NCI-H1048 (cell line): Measurements from ENCODE around the gene STAG2.
A peak's percentile ranks its signal among the peaks of the same experiment; 100 is the strongest.
"Not testable (repeated sequence)": the region's sequence is repeated elsewhere in the genome, so short reads cannot be mapped to it uniquely, and the experiment has no call there.

Experiments
- DNase-seq: peaks from one replicate; lab custom pipeline; 2025; lab: John Stamatoyannopoulos, UW

Gene STAG2

DNA sequence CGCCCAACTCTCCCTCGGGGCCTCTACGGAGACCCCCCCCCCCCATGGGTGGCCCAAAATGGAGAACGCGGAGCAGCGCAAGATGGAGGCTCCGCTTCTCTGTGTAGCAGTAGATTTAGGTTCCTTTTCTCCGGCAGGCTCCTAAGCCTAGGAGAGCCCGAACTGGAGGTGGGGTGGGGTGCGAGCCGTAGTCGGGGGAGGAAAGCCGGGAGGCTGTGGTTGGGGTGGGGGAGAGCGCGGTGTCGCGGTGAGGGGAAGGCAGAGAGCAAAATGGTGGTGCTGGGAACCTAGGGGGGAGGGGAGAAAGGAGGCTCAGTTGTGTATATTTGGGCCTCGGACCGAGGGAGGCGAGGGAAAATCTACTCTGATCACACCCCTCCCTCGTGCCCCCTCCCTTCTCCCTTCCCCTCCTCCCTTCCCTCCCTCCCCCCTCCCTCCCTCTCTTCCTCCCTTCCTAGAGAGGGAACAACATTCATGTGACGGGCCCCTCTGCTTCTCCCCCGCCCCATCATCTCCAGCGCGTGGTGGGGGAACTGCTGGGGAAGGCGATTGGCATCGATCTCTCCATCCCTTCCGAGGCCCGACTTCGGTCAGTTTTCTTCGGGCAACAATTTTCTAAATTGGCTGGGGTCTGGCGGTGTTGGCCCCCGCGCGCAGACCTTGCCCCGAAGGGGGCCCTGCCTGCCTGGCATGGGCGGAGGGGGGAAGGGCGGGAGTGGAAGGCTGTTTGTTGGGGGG is at the start of gene STAG2:
Gene STAG2, plus strand, starts transcription at position 439 of the 738 bp plus-strand sequence. CDS start 60,922 bp downstream, outside the sequence.
- DNase-seq, result peak; percentile 23

DNA sequence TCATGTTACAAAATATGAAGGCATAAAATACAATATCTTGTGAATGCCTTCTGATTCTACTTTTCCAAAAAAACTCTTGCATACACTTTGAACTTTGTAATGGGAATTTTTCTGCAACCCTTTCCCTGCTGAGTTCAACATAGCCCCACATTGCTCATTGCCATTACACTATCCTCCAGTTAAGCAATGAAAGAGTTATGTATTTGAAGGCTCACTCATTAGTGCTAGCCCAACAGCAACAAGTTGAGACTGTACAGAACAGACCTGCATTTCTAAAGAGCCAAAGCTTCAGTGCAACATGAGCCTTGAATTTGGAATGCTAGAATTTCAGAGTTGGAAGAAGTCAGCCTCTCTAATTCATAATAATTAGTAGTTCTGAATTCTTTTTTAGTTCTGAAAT is 44.4 kb upstream of the STAG2 start:
- no peak for DNase-seq

DNA sequence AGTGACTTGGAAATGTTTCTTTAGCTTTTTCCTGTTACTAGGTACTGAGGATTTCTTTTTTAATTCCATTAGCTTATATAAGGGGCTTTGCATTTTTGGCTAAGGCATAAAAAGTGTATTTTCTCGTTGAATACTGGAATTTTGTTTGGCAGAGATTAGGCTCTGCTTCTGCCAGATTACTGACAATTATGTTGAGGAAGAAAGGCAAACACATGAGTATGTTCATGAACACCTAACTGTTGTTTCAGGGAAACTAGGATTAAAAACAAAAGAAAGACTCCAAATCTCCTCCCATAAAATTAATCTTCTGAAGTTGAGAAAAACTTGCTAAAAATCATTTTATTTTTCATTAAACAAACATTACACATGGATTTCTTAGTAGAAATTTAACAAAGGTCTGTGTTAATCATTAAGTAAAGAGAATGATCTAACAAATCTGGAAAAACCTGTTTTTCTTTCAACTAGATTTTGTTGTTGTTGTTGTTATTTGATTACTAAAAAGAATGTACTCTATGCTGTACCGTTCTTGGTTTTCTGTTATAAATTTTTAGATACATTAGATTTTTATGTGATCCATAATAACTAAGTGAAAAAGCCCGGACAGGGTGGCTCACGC is 43.3 kb upstream of the STAG2 start:
- DNase-seq, result no peak

DNA sequence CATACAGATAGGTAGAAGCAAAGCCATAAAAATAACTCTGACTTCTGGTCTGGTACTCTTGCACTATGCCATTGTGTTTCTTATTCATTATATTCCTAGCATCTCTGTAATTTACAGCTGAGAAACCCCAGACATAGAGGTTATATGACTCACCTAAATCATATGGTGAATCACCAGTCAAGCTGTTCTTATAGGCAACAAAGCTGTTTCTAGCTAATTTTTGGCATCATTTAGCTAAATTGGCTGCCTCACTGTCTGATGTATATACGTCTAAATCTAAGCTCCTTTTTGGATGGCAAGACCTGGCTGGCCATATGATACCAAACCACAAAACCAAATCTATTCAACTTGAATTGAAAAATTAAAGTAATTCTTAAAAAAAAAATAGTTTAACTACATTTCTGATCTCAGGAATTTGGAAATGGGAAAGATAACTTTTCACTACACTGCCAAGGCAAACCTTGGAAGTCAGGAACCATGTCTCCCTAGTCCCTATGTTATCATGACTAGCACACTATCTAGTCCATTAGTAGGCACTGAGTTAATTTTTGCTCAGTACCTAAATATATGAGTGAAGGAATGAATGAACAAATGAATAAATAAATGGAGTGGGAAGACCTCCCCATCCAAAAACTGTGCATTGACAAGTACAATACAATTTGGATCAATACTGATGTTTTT is 41.3 kb upstream of the STAG2 start:
- no peak for DNase-seq

DNA sequence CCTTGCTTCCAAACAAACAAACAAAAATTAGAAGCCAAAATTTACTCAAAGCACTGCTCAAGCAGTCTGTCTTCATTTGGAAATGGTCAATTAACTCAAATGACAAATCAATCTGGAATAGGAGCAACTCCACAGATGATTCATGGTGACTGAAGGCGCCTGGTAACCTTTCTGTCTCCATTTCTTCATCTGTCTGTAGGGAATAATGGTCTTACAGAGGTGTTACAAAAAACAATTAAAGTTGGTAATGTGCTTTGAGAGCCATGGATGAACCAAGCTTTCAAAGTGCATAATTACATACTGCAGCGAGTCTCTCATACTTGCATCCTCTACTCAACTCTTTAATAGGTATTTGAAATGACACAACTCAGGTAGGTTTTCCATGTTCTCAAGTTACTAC is 38.3 kb upstream of the STAG2 start:
- DNase-seq, result no peak

DNA sequence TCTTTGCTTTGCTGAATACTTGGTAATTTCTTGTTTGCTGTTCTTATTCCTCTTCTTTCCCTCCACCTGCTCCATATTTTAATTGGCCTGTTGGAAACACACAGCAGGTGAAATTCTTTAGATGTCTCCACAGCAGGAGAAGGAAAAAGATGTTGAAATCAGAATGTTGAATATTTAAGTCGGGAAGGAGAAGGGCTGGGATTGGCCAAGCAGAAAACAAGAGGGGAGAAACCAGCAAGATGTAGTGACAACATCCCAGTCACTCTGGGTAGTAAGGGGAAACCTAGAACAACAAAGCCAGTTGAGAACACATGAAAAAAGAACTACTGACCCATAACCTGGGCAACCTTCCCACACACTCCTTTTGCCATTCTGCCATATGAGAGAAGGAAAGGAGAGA is 37.3 kb upstream of the STAG2 start:
- DNase-seq, result no peak

DNA sequence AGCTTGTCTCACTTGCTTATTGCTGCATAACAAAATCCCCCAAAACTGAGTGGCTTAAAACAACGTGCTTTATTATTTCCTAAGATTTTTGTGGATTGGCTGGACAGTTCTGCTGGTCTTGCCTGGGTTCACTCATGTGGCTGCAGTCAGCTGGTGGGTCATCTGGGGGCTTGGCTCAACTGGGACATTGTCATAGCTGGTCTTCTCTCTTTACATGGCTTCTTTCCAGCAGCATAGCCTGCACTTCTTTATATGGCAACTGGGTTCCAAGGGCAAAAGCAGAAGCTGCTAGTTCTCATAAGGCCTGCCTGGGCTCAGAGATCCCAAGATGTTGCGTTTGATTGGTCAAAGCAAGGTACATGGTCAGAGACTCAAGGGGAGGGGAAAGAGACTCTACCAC is 33.7 kb upstream of the STAG2 start:
- DNase-seq, result no peak

DNA sequence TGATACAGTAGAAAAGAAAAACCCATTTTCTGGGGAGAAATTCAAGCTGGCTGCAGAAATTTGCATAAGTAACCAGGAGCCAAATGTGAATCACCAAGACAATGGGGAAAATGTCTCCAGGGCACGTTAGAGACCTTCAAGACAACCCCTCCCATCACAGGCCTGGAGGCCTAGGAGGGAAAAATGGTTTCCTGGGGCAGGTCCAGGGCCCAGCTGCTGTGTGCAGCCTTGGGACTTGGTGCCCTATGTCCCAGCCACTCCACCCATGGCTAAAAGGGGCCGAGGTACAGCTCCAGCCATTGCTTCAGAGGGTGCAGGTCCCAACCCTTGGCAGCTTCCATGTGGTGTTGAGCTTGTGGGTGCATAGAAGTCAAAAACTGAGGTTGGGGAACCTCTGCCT is 29.5 kb upstream of the STAG2 start:
- DNase-seq, result not testable (repeated sequence)

DNA sequence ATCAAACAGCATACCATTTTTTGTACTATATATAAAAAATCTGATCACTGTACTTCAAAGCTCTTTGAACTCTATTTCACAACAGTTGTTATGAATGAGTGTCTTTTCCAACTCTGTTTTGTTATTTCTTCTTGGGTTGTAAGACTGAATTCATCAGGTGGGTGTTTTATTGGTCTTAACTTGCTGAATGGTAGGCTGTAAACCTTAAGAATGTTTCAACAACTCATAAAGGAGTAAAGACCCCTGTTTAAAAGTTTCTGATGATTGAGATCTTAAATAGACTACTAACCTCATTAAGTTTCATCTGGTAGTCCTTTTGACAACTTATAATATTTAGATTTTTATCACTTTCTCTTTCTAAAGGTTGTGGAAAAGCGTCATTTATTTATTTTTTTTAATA is 18.4 kb upstream of the STAG2 start:
- DNase-seq, result no peak

DNA sequence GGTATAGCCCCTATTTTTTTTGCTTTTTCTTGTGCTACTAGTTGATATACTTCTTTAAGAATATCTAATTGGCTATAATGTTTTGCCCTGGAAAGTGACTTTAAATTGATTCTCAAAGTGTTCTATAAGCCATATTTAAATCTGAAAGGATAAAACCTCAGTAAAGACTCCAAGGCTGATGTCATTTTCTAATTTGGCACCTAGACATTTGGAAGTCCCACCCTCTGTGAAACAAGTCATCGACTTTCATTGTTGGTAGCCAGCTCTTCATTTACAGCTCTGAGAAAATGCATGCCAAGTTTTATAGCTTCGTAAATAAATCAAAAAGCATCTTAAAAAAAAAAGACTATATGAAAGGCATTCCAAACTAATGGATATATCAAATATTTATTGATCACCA is 18.0 kb upstream of the STAG2 start:
- no peak for DNase-seq

DNA sequence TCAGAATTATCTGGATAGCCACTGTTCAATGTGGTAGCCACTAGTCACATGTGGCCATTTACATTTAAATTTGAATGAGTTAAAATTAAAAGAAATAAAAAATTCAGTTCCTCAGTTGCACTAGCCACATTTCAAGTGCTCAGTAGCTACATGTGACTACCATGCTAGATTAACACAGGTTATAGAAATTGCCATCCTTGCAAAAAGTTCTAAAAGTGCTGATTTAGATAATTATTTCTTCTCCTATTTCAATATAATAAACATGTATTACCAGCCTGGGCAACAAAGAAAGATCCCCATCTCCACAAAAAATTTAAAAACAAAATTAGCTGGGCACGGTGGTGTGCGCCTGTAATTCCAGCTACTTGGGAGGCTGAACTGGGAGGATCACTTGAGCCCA is 11.7 kb upstream of the STAG2 start:
- DNase-seq, result no peak

DNA sequence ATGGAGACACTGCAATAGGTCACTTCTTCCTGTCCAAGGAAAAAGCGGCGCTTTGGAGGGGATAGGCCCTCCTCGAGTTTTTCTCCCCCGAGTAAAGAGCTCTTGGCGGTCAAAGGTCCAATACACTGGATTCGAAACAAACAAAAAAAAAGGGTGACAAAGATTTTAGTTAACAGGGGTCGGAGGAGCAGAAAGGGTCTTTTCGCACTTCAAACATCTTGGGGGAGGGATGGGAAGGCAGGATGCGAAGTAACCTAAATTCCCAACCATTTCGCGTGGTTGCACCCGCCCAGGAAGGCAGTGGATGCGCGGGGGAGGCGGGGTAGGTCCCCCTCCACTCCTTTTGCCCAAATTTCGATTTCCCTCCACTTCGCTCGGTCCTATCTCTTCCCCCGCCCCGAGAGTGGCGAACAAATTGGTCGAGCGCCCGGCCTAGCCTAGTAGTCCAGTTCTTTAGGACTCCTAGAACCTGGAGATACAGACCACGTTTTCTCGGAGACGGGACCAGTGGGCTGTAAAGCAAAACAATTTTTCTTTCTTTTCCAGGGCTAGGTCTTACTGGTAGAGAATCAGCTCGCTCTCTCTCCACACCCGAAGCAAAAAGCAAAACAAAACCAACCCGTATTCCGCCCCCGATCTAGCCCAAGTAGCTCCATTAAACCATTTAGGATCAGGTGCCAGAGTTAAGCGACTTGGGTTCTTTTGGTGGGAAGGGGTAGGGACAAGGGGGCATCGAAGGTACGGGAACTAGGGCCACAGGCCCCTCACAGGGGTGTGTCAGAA is 2.0 kb upstream of the STAG2 start:
- no peak for DNase-seq

DNA sequence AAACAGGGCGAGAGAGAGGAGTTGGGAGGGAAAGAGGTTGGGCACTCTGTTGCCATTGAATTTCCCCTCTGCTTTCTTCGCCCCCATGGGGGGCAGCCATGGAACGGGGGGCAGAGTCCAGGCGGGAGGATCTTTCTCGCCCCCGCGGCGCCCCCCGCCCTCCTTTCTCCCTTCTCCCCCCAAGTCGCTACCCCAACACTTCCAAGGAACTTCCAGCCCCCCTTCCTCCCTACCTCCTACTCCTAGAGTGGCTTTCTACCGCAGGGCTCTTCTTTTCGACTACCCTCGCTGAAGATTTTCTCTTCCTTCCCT is 594 bp upstream of the STAG2 start:
- DNase-seq, result no peak

DNA sequence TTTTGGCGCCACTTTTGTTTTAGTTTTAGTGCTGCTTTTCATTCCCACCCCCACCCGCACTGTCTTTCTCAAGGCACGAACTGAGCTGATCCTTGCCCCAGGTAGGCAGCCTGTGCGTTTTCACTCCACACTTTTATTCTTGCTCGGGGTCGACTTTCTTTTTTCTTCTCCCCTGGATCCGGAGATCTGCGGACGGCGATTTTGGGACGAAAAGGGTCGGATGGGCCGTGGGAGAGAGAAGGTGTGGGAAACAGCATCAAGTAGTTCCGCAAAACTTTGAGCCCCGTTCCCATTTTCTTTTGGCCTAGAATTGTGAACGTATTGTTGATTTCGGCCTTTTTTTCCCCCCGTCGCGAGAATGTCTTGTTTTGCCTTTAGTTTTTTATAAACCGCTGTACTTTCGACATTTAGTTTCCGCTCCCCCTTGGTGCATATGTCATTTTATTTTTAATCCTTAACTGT is 531 bp downstream of the STAG2 start:
- DNase-seq, result no peak

DNA sequence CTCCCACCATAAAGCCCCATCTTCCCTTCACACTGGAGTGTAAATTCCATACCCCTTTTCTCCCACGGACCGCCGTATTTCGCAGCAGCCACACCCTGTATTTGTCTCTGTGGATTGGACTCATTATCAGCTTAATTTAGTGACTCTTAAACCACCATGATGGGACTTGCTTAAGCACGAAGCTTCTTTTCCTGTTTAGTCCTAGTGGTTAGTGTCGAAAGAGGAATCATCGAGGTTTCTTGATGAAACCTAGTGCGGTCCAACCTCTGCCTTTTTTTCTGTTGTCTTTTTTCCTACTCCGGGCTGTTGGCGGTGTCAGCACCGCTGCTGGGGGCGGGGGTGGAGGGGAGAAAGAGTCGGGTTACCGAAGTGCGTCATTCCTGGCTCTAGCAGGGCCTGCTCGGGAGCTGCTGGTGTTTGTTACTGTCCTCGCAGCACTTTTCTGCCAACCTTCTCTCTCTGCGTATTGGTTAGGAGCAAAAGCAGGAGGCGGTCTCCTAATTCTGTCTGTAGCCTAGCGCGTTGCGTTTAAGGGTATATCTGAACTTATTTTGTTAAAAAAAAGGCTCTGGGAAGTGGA is 1.4 kb downstream of the STAG2 start:
- peak; percentile 73 for DNase-seq

DNA sequence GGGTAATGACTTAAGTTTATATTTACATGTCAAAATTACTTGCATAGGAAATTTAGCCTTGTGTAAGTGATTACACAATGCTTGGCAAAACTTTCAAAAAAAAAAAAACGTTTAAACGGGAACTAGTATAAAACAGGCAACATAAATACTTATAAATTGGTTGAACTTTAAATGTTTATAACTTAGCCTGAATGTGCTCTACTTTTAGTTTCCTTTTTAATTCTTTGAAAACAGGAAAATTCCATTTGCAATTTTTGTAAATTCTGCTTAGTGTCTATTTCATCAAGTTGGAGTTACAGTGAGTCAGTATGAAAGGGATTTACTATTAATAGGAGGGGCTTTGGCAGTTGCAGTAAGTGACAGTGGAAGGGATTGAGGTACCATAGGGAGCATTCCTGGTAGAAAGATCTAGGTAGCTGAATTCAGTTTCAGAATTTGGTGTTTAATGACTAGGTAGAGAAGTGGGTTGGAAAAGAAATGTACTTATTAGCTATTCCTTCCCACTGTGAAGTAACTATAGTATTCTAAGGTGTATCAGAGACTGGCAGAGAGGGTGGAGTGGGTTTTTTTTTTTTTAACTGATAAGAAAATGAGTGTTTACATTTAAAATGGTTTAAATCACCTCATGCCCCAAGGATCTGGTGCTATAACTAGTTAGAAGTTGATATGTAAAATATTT is 2.8 kb downstream of the STAG2 start:
- DNase-seq, result no peak

DNA sequence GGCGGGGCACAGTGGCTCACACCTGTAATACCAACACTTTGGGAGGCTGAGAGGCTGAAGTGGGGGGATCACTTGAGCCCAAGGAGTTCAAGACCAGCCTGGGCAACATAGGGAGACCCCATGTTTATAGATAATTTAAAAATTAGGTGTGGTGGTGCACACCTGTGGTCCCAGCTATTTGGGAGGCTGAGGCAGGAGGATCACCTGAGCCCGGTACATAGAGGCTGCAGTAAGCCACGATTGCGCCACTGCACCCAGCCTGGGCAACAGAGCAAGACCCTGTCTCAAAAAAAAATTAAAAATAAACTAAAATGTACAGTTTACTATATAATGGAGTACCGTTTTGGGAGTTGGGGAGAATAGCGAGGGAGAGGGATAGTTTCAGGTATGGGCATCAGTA is 4.2 kb downstream of the STAG2 start:
- no peak for DNase-seq

DNA sequence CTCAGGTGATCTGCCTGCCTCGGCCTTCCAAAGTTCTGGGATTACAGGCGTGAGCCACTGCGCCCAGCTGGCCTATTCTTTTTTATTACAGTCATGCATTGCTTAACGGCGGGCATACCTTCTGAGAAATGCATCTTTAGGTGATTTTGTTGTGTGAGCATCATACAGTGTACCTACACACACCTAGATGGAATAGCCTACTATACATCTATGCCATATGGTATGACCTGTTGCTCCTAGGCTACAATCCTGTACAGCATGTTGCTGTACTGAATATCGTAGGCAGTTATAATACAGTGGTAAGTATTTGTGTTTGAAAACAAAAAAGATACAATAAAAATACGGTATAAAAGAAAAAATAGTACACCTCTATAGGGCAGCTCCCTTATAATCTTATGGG is 6.0 kb downstream of the STAG2 start:
- no peak for DNase-seq

DNA sequence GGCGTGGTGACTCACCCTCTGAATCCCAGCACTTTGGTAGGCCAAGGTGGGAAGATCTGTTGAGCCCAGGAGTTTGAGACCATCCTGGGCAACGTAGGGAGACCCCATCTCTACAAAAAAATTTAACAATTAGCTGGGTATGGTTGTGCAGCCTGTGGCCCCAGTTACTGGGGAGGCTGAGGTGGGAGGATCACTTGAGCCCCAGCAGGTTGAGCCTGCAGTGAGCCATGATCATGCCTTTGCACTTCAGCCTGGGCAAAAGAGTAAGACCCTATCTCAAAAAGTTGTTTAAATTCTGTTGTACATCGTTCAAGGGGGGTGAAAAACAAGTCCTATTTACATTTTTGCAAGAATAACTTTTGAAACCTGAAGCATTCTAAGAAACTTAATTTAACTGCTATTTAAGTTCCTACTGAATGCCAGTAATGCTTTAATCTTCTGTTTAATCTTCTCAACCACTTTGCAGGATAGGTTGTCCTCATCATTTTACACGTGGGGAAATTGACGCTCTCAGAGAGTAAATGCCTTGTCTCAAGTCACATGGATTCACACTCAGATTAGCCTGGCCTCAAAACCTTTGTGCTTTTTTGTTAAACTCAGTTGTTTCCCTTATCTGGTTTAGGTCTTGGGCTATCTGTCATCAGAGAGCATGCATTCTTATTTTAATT is 7.0 kb downstream of the STAG2 start:
- DNase-seq, result no peak

DNA sequence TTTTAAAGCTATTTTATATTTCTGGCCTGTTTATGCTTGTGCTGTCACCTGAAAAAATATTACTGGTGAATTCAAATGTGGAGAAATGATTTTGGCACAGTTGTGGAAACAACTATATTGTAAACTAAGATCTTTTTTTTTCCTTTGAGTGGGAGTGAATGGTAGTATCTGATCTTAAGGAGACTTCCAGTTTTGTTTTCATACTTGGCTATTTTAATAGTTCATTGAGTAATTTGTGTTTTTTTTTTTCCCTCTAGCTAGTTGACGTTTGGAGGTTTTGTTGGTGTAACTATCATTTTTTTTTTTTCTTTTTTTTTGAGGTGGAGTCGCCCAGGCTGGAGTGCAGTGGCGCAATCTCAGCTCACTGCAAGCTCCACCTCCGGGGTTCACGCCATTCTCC is 10.5 kb downstream of the STAG2 start:
- DNase-seq, result no peak

DNA sequence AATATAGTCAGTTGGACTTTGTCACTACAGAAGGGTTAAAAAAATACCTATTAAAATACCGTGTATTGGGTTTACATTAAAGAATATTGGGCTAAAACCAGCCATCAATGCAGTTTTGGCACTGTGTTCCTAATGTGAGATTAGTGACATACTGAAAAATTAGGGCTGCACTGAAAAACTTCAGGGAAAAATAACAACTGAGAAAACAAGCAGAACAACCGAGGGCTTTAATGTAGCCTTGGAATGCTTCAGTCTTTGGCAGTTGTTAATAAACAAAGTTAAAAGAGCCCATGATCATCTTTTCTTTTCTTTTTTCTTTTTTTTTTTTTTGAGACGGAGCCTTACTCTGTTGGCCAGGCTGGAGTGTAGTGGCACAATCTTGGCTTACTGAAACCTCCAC is 12.4 kb downstream of the STAG2 start:
- DNase-seq, result no peak
